Measurements from ENCODE around the gene TTLL11. TPM values are rescaled to one million over a fixed set of nuclear protein-coding genes. Genes with fewer than 3 reads are reported as not detected.
A peak's percentile ranks its signal among the peaks of the same experiment; 100 is the strongest.

Gene TTLL11
- total RNA-seq, 1 donor from 2014 or later, result 9.5 TPM

GRCh38 chr9:121838746-121839669 lies 254.1 kb downstream of the TTLL11 start:
- DNase-seq (ENCODE audit: low spot score), result peak; percentile 78

- peak; percentile 72 for DNase-seq (ENCODE audit: low spot score)
Measured at GRCh38 chr9:121837113-121837961, 255.8 kb downstream of the TTLL11 start.

GRCh38 chr9:121836366-121836885 lies 256.7 kb downstream of the TTLL11 start:
- peak; percentile 43 for DNase-seq (ENCODE audit: low spot score)

GRCh38 chr9:121835587-121836365 lies 257.3 kb downstream of the TTLL11 start:
- DNase-seq (ENCODE audit: low spot score), result peak; percentile 41

GRCh38 chr9:121833061-121833460 lies 260.0 kb downstream of the TTLL11 start:
- peak; percentile 71 for DNase-seq (ENCODE audit: low spot score)

- DNase-seq (ENCODE audit: low spot score), result peak; percentile 33
Measured at GRCh38 chr9:121831869-121832268, 261.2 kb downstream of the TTLL11 start.

- peak; percentile 33 for DNase-seq (ENCODE audit: low spot score)
Measured at GRCh38 chr9:121830441-121831140, 262.5 kb downstream of the TTLL11 start.

- DNase-seq (ENCODE audit: low spot score), result peak; percentile 69
Measured at GRCh38 chr9:121827251-121827967, 265.7 kb downstream of the TTLL11 start.

- peak; percentile 71 for DNase-seq (ENCODE audit: low spot score)
Measured at GRCh38 chr9:121826711-121827110, 266.4 kb downstream of the TTLL11 start.

- DNase-seq (ENCODE audit: low spot score), result peak; percentile 45
Measured at GRCh38 chr9:121825031-121825691, 267.9 kb downstream of the TTLL11 start.

GRCh38 chr9:121824651-121825030 lies 268.5 kb downstream of the TTLL11 start:
- no peak for DNase-seq (ENCODE audit: low spot score)

GRCh38 chr9:121823451-121824169 lies 269.5 kb downstream of the TTLL11 start:
- peak; percentile 39 for DNase-seq (ENCODE audit: low spot score)

- DNase-seq (ENCODE audit: low spot score), result peak; percentile 82
Measured at GRCh38 chr9:121822093-121823085, 270.7 kb downstream of the TTLL11 start.

- DNase-seq (ENCODE audit: low spot score), result peak; percentile 45
Measured at GRCh38 chr9:121821326-121821725, 271.8 kb downstream of the TTLL11 start.

GRCh38 chr9:121820286-121821005 lies 272.7 kb downstream of the TTLL11 start:
- DNase-seq (ENCODE audit: low spot score), result peak; percentile 80
